IPS-15b (cell line): ENCODE measurements around the gene MAP2K7.
"Not testable (repeated sequence)": the region's sequence is repeated elsewhere in the genome, so short reads cannot be mapped to it uniquely, and the experiment has no call there.

Source experiments
- H3K27me3 ChIP-seq: one replicate; pipeline ENCODE4 v1.6.1; 2013; ENCODE audit warnings: low read length; ENCODE audit not compliant: control insufficient read depth, insufficient read depth
- H3K36me3 ChIP-seq: one replicate; pipeline ENCODE4 v1.6.1; 2013; ENCODE audit warnings: low read length; ENCODE audit not compliant: control insufficient read depth, insufficient read depth
- H3K4me1 ChIP-seq: one replicate; pipeline ENCODE4 v1.6.1; 2013; ENCODE audit warnings: mild to moderate bottlenecking, low read length; ENCODE audit not compliant: control insufficient read depth, insufficient read depth
- H3K4me3 ChIP-seq: one replicate; pipeline ENCODE4 v1.5.1; 2013; ENCODE audit warnings: low read depth, low read length
- H3K9ac ChIP-seq: one replicate; pipeline ENCODE4 v1.6.1; 2013; ENCODE audit warnings: low read depth, mild to moderate bottlenecking, low read length
- H3K9me3 ChIP-seq: one replicate; pipeline ENCODE4 v1.6.1; 2013; ENCODE audit warnings: mild to moderate bottlenecking, low read length; ENCODE audit not compliant: control insufficient read depth, insufficient read depth

MAP2K7 gene

DNA sequence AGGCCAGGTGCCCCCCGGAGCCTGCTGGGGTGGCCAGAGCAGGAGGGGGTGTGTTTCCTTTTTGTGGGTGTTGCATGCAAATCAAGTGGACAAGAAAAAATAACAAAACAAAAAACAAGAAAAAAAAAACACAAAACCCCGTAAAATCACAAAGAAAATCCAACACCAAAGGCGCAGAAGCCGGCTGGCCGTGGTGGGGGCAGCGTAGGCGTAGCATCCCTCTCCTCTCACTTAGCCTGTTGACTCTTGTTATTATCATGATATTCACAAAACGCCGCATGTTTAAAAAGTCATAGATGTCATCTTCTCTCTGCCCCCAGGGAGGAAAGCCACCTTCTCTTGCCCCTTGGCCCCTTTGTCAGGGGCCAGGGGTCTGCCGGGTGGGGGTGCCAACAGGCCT is 10.0 kb downstream of the MAP2K7 start:
- no peaks in the 10 kb centered on the region for H3K4me1 ChIP-seq
- peaks cover 28% of the 10 kb centered on the region for H3K27me3 ChIP-seq
- peaks cover 19% of the 10 kb centered on the region for H3K36me3 ChIP-seq
- no peak overlapping the region for H3K9ac ChIP-seq
- H3K9me3 ChIP-seq, result no peaks in the 10 kb centered on the region
- H3K4me3 ChIP-seq, result no peak overlapping the region

GRCh38 chr19:7914099-7914498 is 10.4 kb downstream of the MAP2K7 start:
- Histone ChIP-seq H3K27me3 (peaks cover 30% of the 10 kb centered on the region), H3K9ac (no peak overlapping the region), H3K9me3 (no peaks in the 10 kb centered on the region), H3K36me3 (peaks cover 19% of the 10 kb centered on the region), H3K4me3 (no peak overlapping the region), H3K4me1 (no peaks in the 10 kb centered on the region)

DNA sequence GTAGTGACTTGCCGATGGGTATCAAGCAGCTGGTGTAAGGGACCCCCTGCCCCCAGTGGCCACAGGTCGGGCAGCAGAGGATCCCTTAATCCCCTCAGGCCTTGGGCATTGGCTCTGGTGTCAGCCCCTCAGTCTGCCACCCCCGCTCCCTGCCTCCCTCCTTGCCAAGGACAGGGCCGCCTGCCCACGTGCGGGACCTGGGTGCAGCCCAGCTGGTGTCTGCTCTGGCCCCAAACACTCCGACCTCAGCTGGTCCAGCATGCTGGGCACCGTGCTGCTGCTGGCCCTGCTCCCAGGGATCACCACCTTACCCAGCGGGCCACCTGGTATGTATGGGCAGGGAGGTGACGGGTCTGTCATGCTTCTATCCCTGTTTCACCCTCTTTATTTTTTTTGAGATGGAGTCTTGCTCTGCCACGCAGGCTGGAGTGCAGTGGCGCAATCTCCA is 10.9 kb downstream of the MAP2K7 start, which contains the start of gene TGFBR3L:
Gene TGFBR3L (plus strand): TSS at position 233 of the 448 bp plus-strand sequence.
- H3K9ac ChIP-seq, result no peak within 1 kb of the TSS
- H3K36me3 ChIP-seq, result peaks cover 19% of the 10 kb centered on the region
- peaks cover 30% of the 10 kb centered on the region for H3K27me3 ChIP-seq
- H3K4me1 ChIP-seq, result peaks cover under 1% of the 10 kb centered on the region
- peak within 1 kb of the TSS; percentile 30 for H3K4me3 ChIP-seq
- no peaks in the 10 kb centered on the region for H3K9me3 ChIP-seq

- no peak overlapping the region for H3K9ac ChIP-seq
- peaks cover 15% of the 10 kb centered on the region for H3K36me3 ChIP-seq
- H3K9me3 ChIP-seq, result no peaks in the 10 kb centered on the region
- H3K4me1 ChIP-seq, result peaks cover 2% of the 10 kb centered on the region
- H3K27me3 ChIP-seq, result peaks cover 30% of the 10 kb centered on the region
- peak overlapping the region; percentile 30 for H3K4me3 ChIP-seq
Observed at GRCh38 chr19:7915250-7916102, 11.8 kb downstream of the MAP2K7 start.

- peaks cover 9% of the 10 kb centered on the region for H3K36me3 ChIP-seq
- H3K9ac ChIP-seq, result no peak overlapping the region
- peaks cover 30% of the 10 kb centered on the region for H3K27me3 ChIP-seq
- peaks cover 2% of the 10 kb centered on the region for H3K4me1 ChIP-seq
- H3K4me3 ChIP-seq, result peak overlapping the region; percentile 67
- H3K9me3 ChIP-seq, result no peaks in the 10 kb centered on the region
Observed at GRCh38 chr19:7916103-7916954, 12.7 kb downstream of the MAP2K7 start.

DNA sequence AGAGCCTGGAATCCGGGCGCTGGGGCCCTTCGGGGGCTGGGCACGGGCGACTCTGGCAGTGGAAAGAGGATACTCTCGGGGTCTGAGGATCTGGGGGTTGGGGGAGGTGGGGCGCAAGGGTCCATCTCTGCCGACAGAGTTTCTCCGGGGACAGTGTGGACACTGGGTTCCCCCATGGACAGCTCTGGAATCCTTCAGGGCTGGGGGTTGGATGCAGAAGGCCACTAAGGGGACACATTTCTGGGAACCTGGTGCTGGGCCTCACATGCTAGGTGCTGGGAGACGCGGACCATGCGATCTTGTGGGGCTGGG is 13.2 kb downstream of the MAP2K7 start:
- H3K4me1 ChIP-seq, result peaks cover 4% of the 10 kb centered on the region
- H3K4me3 ChIP-seq, result peak overlapping the region; percentile 67
- H3K36me3 ChIP-seq, result peaks cover 4% of the 10 kb centered on the region
- H3K27me3 ChIP-seq, result peaks cover 30% of the 10 kb centered on the region
- H3K9ac ChIP-seq, result no peak overlapping the region
- H3K9me3 ChIP-seq, result no peaks in the 10 kb centered on the region

DNA sequence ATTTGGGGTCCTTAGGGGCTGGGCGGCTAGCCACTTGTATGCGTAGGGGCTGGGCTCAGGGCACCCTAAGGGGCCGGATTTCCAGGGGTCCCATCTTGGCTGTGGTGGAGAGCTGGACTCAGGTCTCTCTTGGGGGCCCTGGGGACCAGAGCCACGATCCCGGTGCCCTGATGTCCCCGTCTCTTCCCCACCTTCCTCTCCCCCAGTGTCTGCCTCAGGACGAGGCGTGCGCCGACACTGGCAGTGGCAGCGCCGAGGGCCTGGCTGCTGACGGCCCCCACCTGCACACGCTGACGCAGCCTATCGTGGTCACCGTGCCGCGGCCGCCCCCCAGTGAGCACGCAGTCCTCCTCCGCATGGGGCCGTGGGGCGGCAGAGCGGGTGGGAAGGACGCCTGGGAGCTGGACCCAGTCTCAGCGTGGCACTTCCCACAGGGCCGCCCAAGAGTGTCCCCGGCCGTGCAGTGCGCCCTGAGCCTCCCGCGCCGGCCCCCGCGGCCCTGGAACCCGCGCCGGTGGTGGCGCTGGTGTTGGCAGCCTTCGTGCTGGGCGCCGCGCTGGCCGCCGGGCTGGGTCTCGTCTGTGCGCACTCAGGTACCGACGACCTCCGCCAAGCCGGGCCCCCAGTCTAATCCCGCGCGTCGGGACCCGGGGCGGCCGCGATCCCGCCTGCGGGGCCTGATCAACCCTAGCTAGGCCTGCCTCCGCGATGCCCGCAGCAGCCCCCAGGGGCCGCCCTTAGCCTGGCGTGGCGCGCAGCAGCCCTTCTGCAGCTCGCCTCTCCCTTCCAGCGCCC is 13.8 kb downstream of the MAP2K7 start:
- Histone ChIP-seq H3K9ac (peak overlapping the region; percentile 54), H3K36me3 (no peaks in the 10 kb centered on the region), H3K4me1 (peaks cover 4% of the 10 kb centered on the region), H3K4me3 (peak overlapping the region; percentile 67), H3K9me3 (no peaks in the 10 kb centered on the region), H3K27me3 (peaks cover 30% of the 10 kb centered on the region)

- H3K36me3 ChIP-seq, H3K9me3 ChIP-seq, H3K4me1 ChIP-seq: not testable (repeated sequence)
- Histone ChIP-seq H3K9ac (peak overlapping the region; percentile 54), H3K4me3 (peak overlapping the region; percentile 67), H3K27me3 (peaks cover 30% of the 10 kb centered on the region)
Observed at GRCh38 chr19:7918062-7918614, 14.5 kb downstream of the MAP2K7 start.

GRCh38 chr19:7918615-7919421 is 15.1 kb downstream of the MAP2K7 start:
- H3K36me3 ChIP-seq, result peaks cover 2% of the 10 kb centered on the region
- H3K9ac ChIP-seq, result no peak overlapping the region
- H3K4me1 ChIP-seq, result peaks cover 4% of the 10 kb centered on the region
- H3K9me3 ChIP-seq, result no peaks in the 10 kb centered on the region
- peaks cover 30% of the 10 kb centered on the region for H3K27me3 ChIP-seq
- no peak overlapping the region for H3K4me3 ChIP-seq

GRCh38 chr19:7919610-7920518 is 16.2 kb downstream of the MAP2K7 start, which contains the start of gene SNAPC2:
TSS of gene SNAPC2 (plus strand) at chr19:7920338. CDS start at chr19:7920367, 29 bp downstream.
- H3K4me1 ChIP-seq, result peaks cover 4% of the 10 kb centered on the region
- H3K27me3 ChIP-seq, result peaks cover 27% of the 10 kb centered on the region
- peak within 1 kb of the TSS; percentile 52 for H3K4me3 ChIP-seq
- H3K36me3 ChIP-seq, result peaks cover 2% of the 10 kb centered on the region
- H3K9ac ChIP-seq, result no peak within 1 kb of the TSS
- H3K9me3 ChIP-seq, result no peaks in the 10 kb centered on the region
